GM19025 (cell line): ENCODE measurements around the gene SNAP23.
"Not testable (repeated sequence)": the region's sequence is repeated elsewhere in the genome, so short reads cannot be mapped to it uniquely, and the experiment has no call there.

Experiments used
- ATAC-seq: cut with Tn5 transposase; IDR thresholded peaks from one replicate; pipeline ENCODE4 v1.9.1; 2021; ENCODE audit warnings: mild to moderate bottlenecking, low read depth, moderate library complexity; ENCODE audit not compliant: unreplicated experiment

SNAP23 gene

DNA sequence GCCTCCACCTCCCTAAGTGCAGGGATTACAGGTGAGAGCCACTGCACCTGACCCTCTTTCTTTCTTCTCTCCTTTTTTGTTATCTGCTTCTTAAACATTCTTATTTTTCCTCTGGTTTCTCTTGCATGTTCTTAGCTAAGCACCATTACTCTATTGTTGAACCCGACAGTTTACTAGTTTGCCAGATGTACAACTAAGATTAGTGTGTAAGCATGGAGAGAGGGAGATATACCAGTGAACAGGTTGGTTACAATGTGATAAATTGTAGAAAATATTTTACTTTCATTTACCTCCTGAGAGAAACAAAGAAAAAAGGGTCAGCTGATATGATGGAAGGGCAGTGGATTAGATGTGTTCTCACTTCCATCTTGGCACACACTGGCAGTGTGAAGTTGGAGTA is 58.1 kb downstream of the SNAP23 start:
- ATAC-seq = no peak

DNA sequence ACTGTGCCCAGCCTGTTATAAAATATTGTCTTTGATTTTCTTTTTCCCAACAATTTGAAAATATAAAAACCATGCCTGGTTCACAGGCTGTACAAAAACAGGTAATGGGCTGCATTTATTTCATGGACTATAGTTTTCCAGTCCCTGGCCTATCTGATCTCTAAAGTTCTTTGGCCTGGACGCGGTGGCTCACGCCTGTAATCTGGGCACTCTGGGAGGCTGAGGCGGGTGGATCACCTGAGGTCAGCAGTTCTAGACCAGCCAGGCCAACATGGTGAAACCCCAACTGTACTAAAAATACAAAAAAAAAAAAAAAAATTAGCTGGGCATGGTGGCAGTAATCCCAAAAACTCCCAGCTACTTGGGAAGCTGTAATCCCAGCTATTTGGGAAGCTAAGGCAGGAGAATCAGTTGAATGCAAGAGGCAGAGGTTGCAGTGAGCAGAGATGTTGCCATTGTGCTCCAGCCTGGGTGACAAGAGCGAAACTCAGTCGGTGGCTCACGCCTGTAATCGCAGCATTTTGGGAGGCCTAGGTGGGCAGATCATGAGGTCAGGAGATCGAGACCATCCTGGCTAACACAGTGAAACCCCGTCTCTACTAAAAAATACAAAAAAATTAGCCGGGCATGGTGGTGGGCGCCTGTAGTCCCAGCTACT is 61.2 kb downstream of the SNAP23 start:
- ATAC-seq = not testable (repeated sequence)

DNA sequence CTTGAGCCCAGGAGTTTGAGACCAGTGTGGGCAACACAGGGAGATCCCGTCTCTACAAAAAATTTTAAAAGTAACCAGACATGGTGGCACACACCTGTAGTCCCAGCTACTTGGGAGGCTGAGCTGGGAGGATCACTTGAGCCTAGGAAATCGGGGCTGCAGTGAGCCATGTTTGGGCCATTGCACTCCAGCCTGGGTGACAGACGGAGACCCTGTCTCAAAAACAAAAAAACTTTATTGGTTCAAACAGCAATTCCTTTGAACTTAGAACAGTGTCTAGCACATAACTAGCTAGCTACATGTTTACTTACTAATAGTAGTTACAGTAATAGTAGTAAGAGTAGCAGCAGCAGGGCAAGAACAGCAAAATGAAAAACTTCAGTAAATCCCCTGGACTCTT is 63.3 kb downstream of the SNAP23 start:
- ATAC-seq = no peak

DNA sequence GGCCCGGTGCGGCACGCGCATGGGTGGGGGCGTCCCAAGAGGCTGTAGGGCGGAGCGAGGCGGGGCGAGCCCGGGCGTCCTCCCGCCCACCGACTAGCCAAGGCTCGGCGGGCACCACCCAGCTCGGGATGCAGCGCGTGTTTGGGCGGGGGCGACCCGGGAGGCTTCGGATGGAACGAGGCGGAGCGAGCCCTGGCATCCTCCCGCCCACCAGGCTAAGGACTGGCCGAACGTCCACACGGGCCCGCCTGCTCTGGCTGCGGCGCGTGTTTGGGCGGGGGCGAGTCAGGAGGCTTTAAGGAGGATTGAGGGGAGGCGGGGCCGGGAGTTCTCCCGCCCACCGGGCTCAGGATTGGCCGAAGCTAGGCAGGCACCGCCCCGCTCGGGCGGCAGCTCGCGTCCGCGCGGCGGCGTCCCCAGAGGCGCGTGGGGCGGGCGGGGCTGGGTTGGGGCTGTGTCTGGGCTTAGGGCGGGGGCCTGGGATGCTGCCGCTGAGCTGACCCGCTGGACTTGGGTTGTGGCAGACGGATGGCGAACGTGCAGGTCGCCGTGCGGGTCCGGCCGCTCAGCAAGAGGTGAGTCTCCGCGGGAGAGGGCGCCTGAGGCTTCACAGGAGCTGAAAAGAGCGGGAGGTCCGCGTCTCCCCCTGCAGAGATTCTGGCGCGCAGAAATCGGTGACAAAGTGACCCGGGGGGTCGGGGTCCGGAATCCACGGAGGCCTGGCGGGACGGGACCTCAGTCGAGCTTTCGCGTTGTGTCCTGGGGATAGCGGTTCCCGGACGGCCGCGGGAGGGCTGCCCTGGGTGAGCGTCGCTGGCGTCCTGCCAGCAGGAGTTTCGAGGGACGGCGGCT is 80.0 kb downstream of the SNAP23 start, which contains the start of gene STARD9:
Gene STARD9 (plus strand): TSS at position 419 of the 852 bp plus-strand sequence. CDS start 110 bp downstream, at position 529.
- ATAC-seq = peak; percentile 91

DNA sequence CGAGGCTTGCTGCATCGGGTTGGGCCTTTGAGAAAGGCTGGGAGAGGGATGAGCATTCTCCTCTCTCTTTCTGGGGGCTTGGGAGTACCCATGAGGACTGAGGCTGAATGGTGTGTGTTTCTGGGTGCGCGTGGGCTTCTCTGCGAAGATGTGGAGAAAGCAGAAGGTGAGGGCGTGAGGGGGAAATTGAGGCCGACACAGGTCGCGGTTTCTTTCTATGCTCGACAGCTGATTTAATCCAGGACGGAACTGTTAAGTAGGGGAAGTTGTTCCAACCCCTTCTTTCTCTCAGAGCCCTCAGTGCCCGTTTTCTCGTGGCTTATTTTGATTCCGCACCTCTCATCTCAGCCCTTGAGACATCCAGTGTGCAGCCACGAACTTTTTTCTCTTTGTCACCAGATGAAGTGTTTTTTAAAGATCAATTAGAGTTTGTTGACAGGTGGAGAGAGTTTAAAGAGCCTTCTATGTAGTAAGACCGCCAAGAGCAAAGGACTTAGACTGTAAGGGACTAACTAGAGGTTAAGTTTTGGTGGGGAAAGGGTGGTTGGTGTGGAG is 80.7 kb downstream of the SNAP23 start:
- ATAC-seq = no peak

DNA sequence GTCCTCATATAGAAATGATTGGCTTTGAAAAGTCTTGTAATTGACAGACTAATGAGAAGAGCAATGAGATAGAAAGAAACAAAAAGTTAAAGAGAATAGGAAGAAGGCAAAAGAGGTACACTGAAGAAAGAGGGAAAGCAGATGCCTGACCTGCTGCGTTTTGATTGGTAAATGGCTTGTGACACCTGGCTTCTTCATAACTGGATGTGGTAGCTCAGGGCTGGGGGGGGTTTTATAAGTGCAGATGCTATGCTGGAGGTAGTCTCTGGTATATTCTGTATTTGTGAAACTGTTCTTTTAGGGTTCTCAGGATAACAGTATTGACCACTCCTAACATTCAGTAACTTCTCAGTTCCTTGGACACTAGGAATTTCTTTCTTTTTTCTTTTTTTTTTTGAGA is 81.3 kb downstream of the SNAP23 start:
- no peak for ATAC-seq

DNA sequence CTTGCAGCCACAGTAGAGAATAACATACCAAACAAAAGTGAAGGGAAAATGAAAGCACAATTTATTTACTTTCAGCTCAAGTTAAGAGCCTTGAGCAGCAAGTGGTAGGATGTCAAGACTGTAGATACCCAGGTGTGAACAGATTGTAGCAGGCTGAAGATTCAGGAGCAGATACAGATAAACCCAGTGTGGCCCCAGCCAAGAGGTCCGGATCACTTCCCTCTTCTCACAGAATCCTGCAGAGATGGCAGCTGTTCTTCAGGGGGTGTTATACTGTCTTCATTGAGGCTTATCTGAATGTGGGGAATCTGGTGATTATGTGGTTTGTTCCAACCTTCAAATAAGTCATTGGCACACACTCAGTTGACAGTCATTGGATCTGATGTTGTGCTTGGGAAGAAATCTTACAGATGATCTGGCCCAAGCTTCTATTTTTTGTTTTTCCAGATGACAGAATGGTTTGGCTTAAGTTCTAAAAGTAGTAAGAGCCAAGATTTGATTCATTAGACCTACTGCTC is 82.1 kb downstream of the SNAP23 start:
- ATAC-seq = no peak

DNA sequence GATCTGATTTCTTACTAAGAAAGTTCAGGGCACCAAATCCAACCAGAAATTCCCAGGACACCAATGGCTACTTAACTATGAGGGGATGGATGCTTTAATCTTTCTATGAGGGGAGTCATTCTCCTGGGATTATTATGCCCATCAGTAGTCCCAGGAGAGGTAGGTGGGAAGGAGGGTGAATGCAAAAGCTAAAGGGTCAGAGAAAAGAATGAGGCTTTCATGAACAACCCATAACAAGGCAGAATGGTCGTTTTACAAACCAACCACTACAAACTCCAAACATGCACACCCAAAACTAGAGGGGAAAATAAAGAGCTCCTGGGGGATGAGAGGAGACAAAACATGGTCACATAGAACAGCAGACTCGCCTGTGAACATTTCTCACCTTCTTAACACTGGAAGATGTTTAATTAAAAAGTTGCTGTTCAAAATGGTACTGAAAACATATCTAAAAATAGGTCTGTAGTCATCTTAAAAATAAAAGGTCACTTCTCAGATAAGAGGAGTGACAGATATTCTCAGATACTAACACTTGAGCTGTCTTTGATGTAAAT is 83.6 kb downstream of the SNAP23 start:
- ATAC-seq = no peak

DNA sequence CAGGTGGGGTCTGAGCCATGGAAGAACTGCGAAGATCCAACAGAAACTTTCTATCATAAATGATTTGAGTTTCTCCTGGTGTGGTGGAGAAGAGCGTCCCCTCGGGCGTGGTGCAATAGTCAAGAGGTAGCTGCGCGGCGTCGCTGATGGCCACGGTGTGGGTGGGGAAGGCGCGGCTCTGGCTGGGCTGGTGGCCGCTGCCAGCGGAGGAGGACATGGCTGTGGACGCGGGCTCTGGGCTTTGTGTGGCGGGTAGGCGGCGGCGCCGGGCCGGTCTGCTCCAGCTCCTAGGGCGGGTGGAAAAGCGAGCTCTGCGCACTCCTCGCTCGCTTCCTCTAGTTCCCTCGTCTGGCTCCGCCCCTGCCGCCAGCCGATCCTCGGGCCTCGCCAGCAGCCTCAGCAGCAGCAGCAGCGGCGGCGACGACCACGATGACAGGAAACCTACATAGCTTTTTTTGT is 85.9 kb downstream of the SNAP23 start:
- ATAC-seq = peak; percentile 63
